GM18517 (cell line): ENCODE measurements around the gene UVRAG.

Experiments
- ATAC-seq: cut with Tn5 transposase; IDR thresholded peaks from one replicate; pipeline ENCODE4 v1.9.1; 2021; ENCODE audit warnings: mild to moderate bottlenecking, moderate library complexity; ENCODE audit not compliant: unreplicated experiment

Gene UVRAG

DNA sequence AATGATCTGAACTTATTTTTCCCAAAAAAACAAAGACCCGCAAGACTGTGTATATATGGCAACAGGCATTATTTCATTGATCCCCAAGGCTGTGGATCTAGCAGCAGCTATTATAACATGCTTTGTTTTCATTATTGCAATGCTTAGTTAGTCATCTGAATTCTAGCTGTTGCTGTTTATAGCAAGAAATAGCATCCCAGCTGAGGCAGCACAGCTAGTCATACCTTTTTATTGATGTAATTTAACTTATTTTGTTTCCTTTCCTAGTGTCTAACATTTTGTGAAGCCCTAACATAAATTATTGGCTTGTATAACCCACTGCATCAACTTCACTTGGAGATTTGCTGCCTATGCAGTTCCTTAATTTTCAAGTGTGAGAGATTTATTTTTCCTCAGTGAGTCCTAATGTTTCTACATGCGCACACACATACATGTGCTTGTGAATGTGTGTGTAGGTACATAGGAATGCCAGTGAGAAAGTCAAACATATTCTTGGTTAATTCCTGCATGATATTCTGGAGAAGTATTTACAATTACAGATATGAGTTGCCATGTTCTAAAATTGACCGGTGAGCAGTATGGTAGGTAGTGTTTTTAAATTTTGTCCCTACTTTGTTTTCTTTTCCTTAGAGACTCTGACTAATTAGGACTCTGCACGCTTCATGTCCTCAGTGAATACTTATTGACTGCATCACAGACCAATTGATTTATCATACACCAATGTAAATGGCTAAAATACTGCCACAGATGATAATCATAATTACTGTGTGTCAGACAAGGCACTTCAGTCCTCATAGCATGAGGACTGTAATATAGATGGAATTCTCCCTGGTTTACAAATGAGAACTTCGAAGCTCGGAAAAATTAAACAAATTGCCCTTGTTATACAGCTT, 272.0 kb downstream of the UVRAG start:
- no peak for ATAC-seq

DNA sequence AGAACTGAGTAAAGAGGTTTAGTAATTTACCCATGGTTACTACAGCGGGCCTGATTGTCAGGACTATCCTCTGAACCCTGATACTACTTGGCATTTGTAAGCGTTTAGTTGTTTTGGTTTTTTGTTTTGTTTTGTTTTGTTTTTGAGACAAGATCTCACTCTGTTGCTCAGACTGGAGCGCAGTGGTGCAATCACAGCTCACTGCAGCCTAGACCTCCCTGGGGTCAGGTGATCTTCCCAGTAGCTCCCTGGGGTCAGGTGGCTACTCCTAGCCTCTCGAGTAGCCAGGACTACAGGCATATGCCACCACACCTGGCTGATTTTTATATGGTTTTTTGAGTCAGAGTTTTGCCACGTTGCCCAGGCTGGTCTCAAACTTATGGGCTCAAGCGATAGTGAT, 272.7 kb downstream of the UVRAG start:
- ATAC-seq = no peak

DNA sequence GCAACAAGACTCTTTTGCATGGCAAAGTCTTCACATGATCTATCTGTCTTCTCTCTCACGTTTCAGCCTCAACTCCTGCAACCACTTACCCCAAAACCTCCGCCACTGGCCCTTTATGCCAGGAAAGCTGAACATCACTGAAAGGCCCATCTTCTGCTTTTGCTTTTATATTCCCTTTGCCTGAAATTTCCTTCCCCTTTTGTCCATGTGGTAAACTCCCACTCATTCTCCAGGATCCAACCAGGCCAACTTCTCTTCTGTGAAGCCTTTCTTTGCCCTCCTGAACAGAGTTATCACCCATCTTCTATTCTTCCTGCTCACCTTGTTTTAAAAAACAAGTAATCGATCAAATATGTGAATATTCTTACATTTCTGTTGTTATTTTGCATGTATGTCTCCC, 273.5 kb downstream of the UVRAG start:
- ATAC-seq = no peak

DNA sequence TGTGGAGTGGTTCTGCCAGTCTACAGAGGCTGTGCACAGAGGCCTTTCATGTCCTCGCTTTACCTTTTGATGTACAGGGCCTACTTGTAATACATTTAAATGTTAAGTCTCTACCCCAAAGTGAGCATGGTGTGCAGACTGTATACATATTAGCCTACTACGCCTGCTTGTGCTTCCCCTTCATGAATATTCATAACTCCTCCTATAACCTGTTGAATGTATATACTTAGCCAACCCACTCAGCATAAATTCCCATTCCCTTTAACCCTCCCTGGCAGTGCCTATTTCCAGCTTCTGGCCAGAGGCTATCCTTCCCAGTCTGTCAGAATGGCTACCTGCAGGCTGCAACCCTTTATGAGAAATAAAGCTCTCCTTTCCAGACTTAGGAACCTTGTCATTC, 275.2 kb downstream of the UVRAG start:
- ATAC-seq = no peak

DNA sequence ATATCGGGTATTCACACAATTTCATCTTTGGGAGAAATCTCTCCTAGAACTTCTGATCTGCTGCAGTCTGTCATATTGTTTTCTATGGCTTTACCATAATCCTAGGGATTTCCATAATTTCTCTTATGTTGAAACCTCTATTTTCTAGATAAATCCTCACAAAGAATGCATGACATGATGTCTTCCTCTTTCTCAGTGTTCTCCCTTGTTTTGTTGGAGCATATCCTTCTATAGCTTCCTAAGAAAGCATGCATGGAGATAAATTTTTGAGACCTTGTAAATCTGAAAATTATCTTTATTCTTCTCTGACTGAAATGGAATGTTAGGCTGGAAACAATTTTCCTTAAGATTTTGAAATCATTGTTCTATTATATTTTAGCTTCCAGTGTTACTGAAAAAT, 275.8 kb downstream of the UVRAG start:
- ATAC-seq = no peak

DNA sequence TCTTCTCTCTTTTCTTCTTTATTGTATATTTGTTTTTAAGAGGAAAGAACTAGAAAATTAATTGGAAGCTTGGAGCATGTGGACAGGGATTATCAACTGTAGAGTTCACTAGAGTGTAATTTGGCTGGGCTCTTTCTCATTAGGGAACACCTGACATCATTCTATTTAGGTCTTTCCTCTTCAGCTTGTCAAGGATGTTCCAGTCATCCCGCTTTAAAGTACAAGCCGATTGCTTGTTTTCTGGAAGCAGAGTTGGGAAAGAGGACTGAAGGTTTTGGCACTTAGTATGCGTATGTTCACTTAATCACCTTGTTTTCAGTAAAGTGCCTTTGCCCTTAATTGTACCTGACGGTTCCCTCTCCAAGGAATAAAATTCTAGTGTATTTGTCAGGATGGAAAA, 279.7 kb downstream of the UVRAG start:
- no peak for ATAC-seq

DNA sequence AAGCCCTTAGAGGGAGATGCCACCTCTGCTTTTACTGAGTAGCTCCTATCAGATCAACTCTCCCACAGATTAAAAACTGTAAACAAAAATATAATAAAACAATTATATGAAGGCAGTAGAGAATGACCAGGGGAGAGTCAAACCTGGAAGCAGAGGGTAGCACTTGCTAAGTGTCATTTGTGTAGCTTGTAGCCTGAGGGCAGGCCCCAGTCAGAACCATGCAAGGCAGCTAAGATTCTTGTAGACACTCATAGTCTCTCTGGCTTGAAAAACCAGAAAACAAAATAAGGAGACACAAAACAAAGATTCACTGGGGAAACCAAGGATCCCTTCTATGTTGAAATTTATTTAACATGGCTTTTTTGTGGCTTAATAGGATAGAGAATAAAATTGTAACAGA, 280.9 kb downstream of the UVRAG start:
- ATAC-seq = no peak

DNA sequence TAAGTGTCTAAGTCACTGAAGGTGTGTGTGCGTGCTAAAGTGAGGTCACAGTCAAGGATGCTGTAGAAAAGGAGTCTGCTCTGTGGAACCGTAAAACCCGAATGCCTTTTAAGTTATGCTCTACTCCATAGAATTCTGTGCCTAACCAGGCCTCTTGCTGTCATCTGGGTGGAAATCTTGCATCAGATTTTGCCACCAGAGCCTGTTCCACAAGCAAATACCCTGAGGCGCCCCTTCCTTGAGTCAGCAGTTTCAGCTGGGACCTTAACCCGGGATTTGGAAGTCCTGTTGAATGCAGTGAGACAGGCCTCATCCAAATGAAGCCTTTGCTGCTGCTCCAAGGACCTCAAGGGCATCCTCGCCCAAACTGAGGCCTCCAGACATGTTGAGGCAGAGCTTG, 281.5 kb downstream of the UVRAG start:
- no peak for ATAC-seq

DNA sequence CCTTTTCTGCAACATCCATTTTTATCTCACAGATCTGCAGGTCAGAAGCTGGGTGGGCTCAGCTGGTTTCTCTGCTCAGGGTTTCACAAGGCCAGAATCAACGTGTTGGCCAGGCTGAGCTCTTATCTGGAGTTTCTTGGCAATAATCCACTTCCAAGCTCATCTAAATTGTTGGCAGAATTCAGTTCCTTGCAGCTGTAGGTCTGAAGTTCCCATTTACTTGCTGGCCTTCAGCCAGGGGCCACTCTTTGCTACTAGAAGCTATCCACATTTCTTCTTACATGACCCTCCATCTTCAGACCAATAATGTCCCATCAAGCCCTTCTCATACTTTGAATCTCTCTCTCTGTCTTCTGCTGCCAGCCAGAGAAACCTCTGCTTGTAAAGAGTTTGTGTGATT, 287.8 kb downstream of the UVRAG start:
- ATAC-seq = no peak

DNA sequence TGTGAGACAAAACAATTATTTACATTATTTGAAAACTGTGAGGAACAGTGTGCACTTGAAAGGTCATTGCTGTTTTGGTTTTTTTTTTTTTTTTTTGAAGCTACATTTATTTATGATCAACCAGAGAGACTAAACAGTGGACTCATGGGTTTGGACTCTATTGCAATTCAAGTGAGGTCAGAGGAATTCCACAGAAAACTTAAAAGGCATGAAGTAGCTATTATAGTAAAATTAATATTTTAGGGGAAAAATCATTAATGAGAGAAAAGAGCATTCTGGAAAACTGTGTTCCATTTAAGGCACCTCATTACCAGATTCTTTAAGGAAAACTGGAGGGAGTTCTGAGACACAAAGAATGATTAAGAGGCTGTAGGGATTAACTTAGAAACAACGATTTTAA, 288.4 kb downstream of the UVRAG start:
- ATAC-seq = no peak

DNA sequence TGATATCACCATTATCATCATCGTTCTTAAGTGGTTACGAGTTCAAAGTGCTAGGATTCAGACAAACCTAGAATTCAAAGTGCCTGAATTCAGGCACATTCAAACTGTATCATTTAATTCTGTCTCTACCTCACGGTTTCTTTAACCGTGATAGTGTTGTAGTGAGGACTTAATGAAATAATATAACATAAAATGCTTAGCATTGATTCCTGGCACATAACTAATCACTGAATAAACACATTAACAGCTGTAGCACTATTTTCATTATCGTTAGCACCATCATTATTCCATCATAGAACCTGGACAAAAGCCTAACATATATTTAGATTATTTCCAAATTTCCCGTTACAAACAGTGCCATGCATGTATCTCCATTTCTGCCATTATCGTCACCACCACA, 289.3 kb downstream of the UVRAG start:
- ATAC-seq = no peak

DNA sequence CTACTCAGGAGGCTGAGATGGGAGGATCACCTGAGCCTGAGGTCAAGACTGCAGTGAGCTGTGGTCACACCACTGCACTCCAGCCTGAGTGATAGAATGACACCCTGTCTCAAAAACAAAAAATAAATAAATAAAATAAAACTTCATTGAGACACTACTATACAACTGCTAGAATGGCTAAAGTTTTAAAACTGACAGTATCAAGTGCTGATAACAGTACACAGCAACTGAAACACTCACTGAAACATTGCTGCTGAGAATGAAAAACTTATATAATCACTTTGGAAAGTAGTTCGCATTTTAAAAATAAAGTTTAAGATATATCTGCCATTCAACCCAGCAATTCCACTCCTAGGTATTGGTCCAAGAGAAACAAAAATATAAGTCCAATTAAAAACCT, 290.6 kb downstream of the UVRAG start:
- ATAC-seq = no peak

DNA sequence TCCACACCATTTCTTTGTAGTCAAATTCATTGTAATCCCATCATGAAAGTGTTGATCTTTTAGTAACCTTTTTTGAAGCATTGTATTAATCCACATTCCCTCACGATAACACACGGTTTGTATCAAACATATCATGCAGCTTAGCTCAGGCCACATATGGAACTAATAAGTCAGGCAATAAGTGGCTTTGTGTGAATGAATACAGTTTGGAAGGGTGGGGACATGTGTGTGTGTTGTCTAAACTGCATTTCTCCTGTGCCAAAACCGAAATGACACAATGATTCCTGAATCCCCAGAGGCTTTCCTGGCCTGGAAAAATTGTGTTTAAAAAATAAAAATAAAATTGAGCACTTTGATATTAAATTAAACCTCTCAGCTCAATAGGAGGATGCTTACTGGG, 293.0 kb downstream of the UVRAG start:
- ATAC-seq = no peak

DNA sequence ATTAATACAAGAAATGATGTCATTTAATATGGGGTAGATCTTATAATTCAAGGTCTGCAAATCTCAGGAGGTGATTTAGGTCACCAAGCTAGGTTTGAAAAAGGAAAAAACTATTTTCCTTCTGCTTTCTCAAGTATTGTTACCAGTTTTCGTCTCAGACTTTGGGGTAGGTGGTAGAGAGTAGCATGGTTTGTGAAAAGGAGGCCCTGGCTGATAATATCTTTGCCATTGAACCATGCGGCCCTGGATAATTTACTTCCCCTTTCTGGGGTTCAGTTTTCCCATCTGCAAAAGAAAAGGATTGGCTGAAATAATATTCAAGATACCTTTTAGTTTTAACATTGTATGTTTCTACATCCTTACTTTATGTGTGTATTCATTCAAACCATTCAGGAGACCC, 299.2 kb downstream of the UVRAG start:
- no peak for ATAC-seq

DNA sequence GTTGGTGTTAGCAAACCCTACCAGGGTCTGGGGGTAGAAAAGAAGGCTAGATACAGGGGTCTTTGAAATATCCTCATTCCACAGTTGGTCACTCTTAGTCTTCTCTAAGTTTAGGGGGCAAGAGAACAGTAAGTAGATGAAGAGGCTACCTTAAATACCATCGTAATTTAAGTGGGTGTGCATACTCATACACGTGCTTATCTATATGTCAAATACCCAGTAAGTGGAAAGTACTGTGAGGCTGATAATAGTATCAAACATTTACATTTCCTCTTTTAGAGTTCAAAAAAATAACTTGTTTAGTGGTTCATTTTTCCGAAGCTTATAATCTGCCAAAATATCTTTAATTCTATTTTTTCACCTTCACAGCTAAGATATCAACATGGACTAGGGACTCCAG, 300.5 kb downstream of the UVRAG start:
- no peak for ATAC-seq

DNA sequence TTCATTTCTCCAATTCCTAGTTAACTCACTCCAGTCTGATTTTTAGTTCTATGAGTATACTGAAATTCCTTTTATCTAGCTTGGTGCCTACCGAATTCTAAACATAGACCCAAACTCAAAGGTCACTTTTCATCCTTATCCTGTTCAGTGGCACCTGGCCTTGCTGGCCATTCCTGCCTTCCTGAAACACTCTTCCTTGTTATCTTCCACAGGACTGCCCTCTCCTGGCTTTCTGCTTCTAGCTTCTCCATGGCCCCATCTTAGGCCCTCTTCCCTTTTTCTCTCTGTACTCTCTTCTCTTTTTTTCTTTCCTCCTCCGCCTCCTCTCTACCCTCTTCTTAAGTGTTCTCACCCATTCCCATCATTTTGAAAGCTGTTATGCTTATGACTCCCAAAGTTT, 304.0 kb downstream of the UVRAG start:
- no peak for ATAC-seq

DNA sequence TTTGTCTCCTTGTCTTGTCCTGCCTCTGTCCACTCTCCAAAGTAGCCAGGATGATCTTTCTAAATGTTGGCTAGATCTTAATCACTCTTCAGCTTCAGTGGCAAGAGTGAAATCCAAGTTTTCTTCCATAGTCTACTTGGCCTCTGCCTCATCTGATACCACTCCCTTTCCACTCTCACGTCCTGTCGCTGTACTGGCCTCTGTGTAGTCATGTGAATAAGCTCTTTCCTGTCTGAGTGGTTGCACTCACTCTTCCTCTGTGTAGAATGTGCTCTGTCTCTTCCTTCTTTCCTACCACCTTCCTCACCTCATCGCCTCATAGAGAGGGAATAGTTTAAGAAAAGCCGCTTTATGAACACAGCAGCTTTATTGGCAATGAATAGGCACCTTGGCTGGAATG, 304.8 kb downstream of the UVRAG start:
- ATAC-seq = no peak

DNA sequence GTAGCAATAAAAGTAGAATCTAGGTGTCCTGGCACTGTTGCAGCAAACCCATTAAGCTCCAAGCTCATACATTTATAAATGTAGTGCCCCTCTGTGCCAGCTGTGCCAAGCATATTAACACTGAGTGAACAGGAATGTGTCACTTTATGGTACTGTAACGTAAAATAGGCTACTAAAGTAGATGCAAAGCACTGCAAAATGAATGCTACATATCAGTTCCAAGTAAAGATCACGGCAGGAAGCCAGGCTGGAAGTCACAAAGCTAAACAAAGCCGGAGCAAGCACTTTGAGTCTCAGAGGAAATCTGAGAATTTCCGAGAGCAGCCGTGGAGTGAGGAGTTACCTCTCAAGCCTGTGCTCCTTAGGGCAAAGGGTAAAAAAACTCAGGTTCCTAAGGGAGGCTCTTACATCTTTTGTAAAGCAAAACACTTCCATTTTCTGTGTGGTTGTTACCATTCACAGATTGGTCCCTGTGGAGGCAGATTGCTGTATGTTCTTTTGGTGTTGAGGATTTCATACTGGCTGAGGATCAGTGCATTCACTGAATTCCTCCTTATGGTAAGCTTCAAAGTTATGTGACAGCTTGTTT, 305.6 kb downstream of the UVRAG start:
- ATAC-seq = no peak

DNA sequence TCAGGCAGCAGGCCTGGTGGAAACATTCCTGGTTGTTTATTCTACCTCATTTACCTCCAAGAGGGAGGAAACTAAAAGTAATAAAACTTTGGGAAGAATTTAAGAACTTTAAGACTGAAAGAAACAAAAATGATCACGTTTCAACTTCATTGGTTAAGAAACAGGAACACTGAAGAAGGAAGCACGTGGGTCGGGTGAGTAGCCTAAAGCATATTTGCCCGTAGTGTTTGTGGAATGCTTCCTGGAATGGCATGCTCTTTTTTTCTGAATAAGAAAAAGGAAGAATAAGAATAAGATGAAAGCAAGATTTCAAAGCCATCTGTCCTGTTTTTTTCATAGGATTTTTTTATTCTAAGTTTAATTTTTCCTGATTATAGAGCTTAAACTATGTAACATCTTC, 308.2 kb downstream of the UVRAG start:
- no peak for ATAC-seq

DNA sequence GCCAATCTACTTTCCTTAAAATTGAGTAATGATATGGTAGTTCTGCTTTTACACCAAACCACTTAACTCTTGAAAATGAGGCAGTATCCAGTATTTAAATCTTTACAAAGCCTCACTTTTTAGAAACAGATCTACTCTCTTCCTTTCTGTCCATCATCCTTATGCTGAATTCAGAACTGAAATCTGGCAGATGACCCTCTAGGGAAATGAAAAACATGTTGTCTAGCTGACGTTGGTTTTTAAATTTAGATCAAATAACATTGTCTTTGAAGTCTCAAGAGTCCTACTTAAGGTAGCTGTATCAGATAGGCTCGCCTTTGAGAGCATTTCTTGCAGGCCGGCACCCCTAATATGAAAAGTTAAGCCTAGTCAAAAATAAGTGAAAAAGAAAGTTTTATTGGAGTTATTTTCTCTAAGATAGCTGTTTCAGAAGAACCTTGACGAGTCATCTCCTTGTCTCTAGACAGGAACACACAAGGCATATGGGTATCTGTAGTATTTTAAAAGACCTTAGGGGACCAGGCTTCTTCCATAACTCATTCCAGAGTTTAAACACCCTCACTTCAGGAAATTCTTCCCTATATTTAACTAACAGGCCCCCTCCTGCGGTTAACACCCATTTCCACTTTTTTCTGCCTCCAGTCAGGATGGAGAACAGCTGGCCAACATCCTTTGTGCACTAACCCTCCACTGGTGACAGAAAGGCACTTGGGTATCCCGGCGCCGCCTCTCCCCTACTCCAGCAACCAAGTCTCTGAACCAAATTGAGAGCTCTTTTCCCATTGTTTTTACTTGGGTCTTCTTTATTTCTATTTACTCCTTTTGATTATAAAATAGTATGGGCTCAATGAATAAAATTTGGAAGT, 310.1 kb downstream of the UVRAG start:
- ATAC-seq = no peak

DNA sequence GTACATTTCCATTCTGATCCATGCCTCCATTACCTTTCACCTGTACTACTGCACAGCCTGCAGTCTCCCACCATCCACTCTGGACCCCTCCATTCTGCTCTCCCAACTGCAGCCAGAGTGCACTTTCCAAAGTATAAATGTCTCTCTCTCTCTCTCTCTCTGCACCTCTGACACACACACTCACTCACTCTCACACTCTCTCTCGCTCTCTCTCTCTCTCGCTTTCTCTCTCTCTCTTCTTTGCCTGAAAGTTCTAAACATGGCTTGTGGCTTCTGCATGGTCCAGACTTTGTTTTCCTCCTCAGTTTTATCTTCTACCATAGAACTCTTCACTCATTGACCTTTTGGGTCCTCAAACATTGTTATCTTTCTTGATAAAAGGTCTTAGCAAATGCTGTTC, 314.7 kb downstream of the UVRAG start:
- ATAC-seq = no peak

DNA sequence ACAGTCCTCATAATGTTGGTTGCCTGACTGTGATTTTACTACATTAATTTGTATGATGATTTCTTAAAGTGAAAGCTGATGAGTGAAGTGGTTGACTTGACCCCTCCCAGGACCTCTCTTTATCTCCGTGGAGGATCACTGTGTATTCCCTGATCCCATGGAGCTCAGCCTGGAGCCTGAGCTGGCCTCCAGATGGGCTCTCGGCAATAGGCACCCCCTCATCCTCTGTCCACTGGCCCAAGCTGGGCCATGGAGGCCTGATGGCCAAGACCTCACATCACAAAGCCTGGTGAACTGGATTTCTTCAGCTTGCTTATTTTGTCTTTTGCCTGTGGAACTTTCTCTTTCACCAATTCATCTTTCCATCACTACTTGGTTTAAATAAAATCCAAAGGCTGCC, 316.1 kb downstream of the UVRAG start:
- no peak for ATAC-seq
